Ishikawa (cell line): ENCODE data around the gene CTNNB1.

Experiments
- CEBPB ChIP-seq: IDR thresholded peaks from 2 replicates; pipeline ENCODE4 v1.6.1; 2012
- EP300 ChIP-seq: IDR thresholded peaks from 2 replicates; pipeline ENCODE4 v1.6.1; 2012; ENCODE audit warnings: borderline replicate concordance
- FOXM1 ChIP-seq: IDR thresholded peaks from 2 replicates; pipeline ENCODE4 v1.6.1; 2012; ENCODE audit warnings: low read depth, borderline replicate concordance

DNA sequence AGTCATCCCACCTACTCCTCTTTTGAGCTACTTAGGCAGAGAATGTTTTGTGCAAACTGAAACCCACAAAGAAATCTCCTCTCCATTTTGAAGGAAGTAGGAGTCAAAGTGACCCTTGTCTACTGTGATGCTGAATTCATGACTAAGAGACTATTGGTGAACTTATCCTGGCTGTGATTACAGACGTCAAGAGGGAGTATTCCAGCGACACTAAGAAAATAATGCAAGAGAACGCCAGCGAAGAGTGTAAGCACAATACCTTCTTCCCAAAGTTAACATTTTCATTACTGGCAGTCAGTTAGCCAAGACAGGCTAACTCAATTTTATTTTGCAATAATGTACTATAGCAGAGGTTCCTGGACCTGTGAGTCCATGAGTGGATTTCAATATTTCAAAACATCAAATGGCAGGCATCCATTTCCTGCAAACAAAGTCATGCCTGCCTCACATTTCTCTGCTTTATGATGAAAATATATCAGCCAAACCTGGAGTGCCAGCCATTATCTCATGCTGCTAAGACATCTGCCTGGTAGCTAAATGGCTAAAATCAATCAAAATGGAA lies 59.0 kb downstream of the CTNNB1 start:
- TF ChIP-seq EP300 (no peak), FOXM1 (no peak), CEBPB (no peak)
